B cell (primary cell): ENCODE data around the gene SDR42E1. TPM values are rescaled to one million over a fixed set of nuclear protein-coding genes. Genes with fewer than 3 reads are reported as not detected.

Source experiments
- ATAC-seq: fragments of 200-7000 bp; cut with Tn5 transposase; one replicate; pipeline ENCODE4 v1.10.0; 2021; ENCODE audit warnings: low read depth, mild to moderate bottlenecking, moderate number of reproducible peaks, moderate library complexity
- CTCF ChIA-PET: fragments of 350-600 bp; sonication (Branson Sonifier 250); formaldehyde crosslinking; loops from one replicate; lab custom pipeline; 2021; ENCODE audit warnings: antibody characterized with exemption, inconsistent platforms; lab: Charles Lee
- POLR2A ChIA-PET: fragments of 350-600 bp; sonication (Branson Sonifier 250); formaldehyde crosslinking; loops from one replicate; lab custom pipeline; 2021; ENCODE audit warnings: antibody characterized with exemption; lab: Charles Lee
- DNase-seq: peaks from one replicate; pipeline ENCODE4 v3.0.0; 2013
- H2AFZ ChIP-seq: 2 replicates; pipeline ENCODE4 v1.6.1; 2012; ENCODE audit warnings: mild to moderate bottlenecking, low read depth, low read length; ENCODE audit not compliant: insufficient read depth, poor library complexity, severe bottlenecking
- H3K27ac ChIP-seq, 2 donors: 1 replicate in 1 of 2; 2 replicates in 1 of 2; pipeline ENCODE4 v1.5.1; 2012 to 2013; ENCODE audit warnings: low read length in 2 of 2, mild to moderate bottlenecking in 2 of 2, moderate library complexity in 1 of 2
- H3K27me3 ChIP-seq, 4 experiments: fragments of 200-600 bp in 1 of 4; sonication (generic) in 1 of 4; replicated peaks in 1 of 4; 1 replicate in 2 of 4; 2 replicates in 2 of 4; pipeline versions ENCODE4 v1.6.1 to v1.7.0; 2013 to 2016; ENCODE audit warnings: low read length in 3 of 4, mild to moderate bottlenecking in 2 of 4, mixed read lengths in 1 of 4, moderate library complexity in 1 of 4; ENCODE audit not compliant: insufficient read depth in 4 of 4, control insufficient read depth in 3 of 4; ENCODE audit errors: control extremely low read depth in 1 of 4
- H3K36me3 ChIP-seq, 2 experiments: replicated peaks in 1 of 2; 1 replicate in 1 of 2; 2 replicates in 1 of 2; pipeline versions ENCODE4 v1.6.1 to v1.7.1; 2013; ENCODE audit warnings: low read length in 1 of 2; ENCODE audit not compliant: insufficient read depth in 2 of 2, control insufficient read depth in 1 of 2; ENCODE audit errors: control extremely low read depth in 1 of 2, extremely low read depth in 1 of 2
- H3K4me1 ChIP-seq, 2 donors: fragments of 200-600 bp in 1 of 2; sonication (generic) in 1 of 2; 1 replicate in 1 of 2; 2 replicates in 1 of 2; pipeline versions ENCODE4 v1.5.1 to v1.6.1; 2013 to 2017; ENCODE audit warnings: low read length in 2 of 2; ENCODE audit not compliant: control insufficient read depth in 2 of 2, insufficient read depth in 2 of 2
- H3K4me2 ChIP-seq: replicated peaks from 2 replicates; pipeline ENCODE3; 2012; ENCODE audit warnings: mild to moderate bottlenecking, low read depth, low read length; ENCODE audit not compliant: poor library complexity, severe bottlenecking
- H3K4me3 ChIP-seq, 5 experiments: fragments of 200-600 bp in 1 of 5; sonication (generic) in 1 of 5; 1 replicate in 3 of 5; 2 replicates in 2 of 5; pipeline versions ENCODE4 v1.5.1 to v1.7.0; 2011 to 2016; ENCODE audit warnings: low read length in 4 of 5, mild to moderate bottlenecking in 4 of 5, low read depth in 2 of 5, control low read depth in 1 of 5, moderate library complexity in 1 of 5; ENCODE audit not compliant: insufficient read depth in 1 of 5; ENCODE audit errors: control extremely low read depth in 1 of 5, extremely low read depth in 1 of 5
- H3K79me2 ChIP-seq: fragments of 200-600 bp; sonication (generic); one replicate; pipeline ENCODE4 v1.6.0; 2016; ENCODE audit warnings: low read length; ENCODE audit not compliant: control insufficient read depth, insufficient read depth
- H3K9ac ChIP-seq: fragments of 200-600 bp; sonication (generic); 2 replicates; pipeline ENCODE4 v1.6.1; 2017; ENCODE audit warnings: mild to moderate bottlenecking, low read length, moderate library complexity
- H3K9me3 ChIP-seq, 3 donors: one replicate each; pipeline versions ENCODE4 v1.6.1 to v1.7.1; 2013; ENCODE audit warnings: low read length in 2 of 3; ENCODE audit not compliant: control insufficient read depth in 2 of 3, insufficient read depth in 1 of 3; ENCODE audit errors: control extremely low read depth in 1 of 3
- H4K20me1 ChIP-seq: 2 replicates; pipeline ENCODE4 v1.6.0; 2012; ENCODE audit warnings: mild to moderate bottlenecking, low read length; ENCODE audit not compliant: insufficient read depth, control insufficient read depth, poor library complexity, severe bottlenecking
- H3K27ac Mint-ChIP-seq: one replicate; pipeline ENCODE4 v1.8.0; 2021; ENCODE audit warnings: mixed read lengths
- H3K27me3 Mint-ChIP-seq: one replicate; pipeline ENCODE4 v1.8.0; 2021; ENCODE audit warnings: mixed read lengths
- H3K4me1 Mint-ChIP-seq: one replicate; pipeline ENCODE4 v1.8.0; 2021; ENCODE audit warnings: mixed read lengths
- H3K4me3 Mint-ChIP-seq: one replicate; pipeline ENCODE4 v1.8.0; 2021; ENCODE audit warnings: mixed read lengths
- H3K9me3 Mint-ChIP-seq: one replicate; pipeline ENCODE4 v1.8.0; 2022; ENCODE audit warnings: mixed read lengths; ENCODE audit not compliant: insufficient read depth
- EZH2 ChIP-seq: IDR thresholded peaks from 2 replicates; pipeline ENCODE4 v1.6.1; 2012; ENCODE audit warnings: borderline replicate concordance, low read depth, mild to moderate bottlenecking, moderate library complexity, low read length; ENCODE audit not compliant: insufficient read depth, poor library complexity, severe bottlenecking
- WGBS: methylation state at CpG from one replicate; pipeline ENCODE4 v1.1.5; 2013; ENCODE audit warnings: missing lambda C conversion rate; ENCODE audit not compliant: insufficient coverage; 5-methylcytosine and 5-hydroxymethylcytosine counted together
- intact Hi-C: fragments of 100-400 bp; cut with micrococcal nuclease; formaldehyde crosslinking; loops from one replicate; pipeline ENCODE4 v1.10.0; 2022
- polyA plus RNA-seq: library from polyadenylated mRNA; depleted of rRNA; stranded (reverse); fragments of >200 nt; gene quantifications from 2 replicates; pipeline ENCODE4 v1.2.3, GENCODE V29; 2012
- total RNA-seq, 2 donors: library from RNA; stranded (reverse); fragments of 120-200 nt in 1 of 2; gene quantifications; 1 replicate in 1 of 2; 2 replicates in 1 of 2; pipeline versions ENCODE4 v1.2.3 to v1.2.4, GENCODE V29; 2013 to 2022
- TF ChIP-seq, protein P1 (sequence below): fragments of 200-600 bp; IDR thresholded peaks from one replicate; pipeline ENCODE4 v1.8.0; 2022; ENCODE audit warnings: antibody characterized with exemption, mild to moderate bottlenecking

SDR42E1 gene
- total and polyA plus RNA-seq, 2 donors (not counting 1 experiment from before 2014, with no cell fraction given): 2.1 to 6.9 TPM

DNA sequence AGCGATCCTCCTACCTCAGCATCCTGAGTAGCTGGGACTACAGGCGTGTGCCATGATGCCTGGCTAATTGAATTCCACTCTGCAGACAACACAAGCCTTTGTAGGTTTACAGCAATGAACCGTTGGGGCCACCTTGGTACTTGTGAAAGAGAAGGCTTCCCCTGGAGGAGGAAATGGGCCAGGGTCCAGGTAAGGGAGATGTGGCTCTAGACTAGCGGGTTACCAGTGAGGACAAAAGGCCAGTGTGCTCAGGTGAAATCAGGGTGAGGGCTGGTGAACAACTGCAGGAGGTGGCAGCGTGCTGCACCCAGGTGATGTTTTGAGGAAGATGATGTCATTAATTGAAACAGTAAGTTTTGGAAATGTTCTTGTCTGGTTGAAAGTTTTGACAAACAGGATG lies 6.7 kb downstream of the SDR42E1 start:
- Histone ChIP-seq H3K27me3 (no peaks in the 10 kb centered on the region), H3K9me3 (peaks cover 0 to 19% (median 11%) of the 10 kb centered on the region in 3 donors), H2AFZ (no peak overlapping the region), H3K79me2 (no peaks in the 10 kb centered on the region), H3K9ac (no peak overlapping the region), H3K27ac (no peak overlapping the region), H3K36me3 (peaks cover 0 to 10% of the 10 kb centered on the region in 2 experiments), H3K4me3 (no peak overlapping the region), H4K20me1 (no peaks in the 10 kb centered on the region), H3K4me2 (no peak overlapping the region), H3K4me1 (no peaks in the 10 kb centered on the region)
- Mint-ChIP-seq H3K9me3 (peaks cover 7% of the 10 kb centered on the region), H3K4me3 (no peak overlapping the region), H3K27ac (no peak overlapping the region), H3K4me1 (peaks cover 3% of the 10 kb centered on the region), H3K27me3 (no peaks in the 10 kb centered on the region)
- no peak for TF ChIP-seq EZH2
- TF ChIP-seq, protein P1, sequence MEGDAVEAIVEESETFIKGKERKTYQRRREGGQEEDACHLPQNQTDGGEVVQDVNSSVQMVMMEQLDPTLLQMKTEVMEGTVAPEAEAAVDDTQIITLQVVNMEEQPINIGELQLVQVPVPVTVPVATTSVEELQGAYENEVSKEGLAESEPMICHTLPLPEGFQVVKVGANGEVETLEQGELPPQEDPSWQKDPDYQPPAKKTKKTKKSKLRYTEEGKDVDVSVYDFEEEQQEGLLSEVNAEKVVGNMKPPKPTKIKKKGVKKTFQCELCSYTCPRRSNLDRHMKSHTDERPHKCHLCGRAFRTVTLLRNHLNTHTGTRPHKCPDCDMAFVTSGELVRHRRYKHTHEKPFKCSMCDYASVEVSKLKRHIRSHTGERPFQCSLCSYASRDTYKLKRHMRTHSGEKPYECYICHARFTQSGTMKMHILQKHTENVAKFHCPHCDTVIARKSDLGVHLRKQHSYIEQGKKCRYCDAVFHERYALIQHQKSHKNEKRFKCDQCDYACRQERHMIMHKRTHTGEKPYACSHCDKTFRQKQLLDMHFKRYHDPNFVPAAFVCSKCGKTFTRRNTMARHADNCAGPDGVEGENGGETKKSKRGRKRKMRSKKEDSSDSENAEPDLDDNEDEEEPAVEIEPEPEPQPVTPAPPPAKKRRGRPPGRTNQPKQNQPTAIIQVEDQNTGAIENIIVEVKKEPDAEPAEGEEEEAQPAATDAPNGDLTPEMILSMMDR: no peak
- CTCF ChIA-PET: no interaction called here
- DNase-seq (no peak), ATAC-seq (no peak)
- intact Hi-C loops: no loop called here
- WGBS: 92% methylated on average over 5 of the region's 5 CpGs
- POLR2A ChIA-PET: no interaction called here

DNA sequence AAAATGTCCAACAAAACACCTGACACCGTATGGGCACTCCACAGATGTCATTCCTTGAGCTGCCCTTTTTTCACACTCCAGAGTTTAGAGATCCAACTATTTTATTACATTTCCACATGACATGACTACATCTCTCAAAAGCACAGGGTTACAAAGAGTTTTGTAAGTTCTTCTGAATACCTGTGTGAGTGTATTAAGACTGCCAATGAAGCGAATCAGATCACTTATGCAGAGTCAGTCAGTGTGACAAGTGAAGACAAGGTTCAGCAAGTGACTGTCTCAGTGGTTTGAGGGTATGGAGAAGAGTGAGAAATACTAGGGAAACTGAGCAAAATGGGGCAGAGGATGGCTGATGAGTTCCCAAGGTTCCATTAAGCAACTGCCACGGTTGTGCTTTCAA lies 8.4 kb downstream of the SDR42E1 start:
- H3K27ac Mint-ChIP-seq: no peak overlapping the region
- H3K36me3 ChIP-seq: peaks cover 0 to 17% of the 10 kb centered on the region in 2 experiments
- no peaks in the 10 kb centered on the region for H3K4me1 Mint-ChIP-seq
- no peaks in the 10 kb centered on the region for H3K27me3 Mint-ChIP-seq
- WGBS: 100% methylated on average over 3 of the region's 3 CpGs
- CTCF ChIA-PET: no interaction called here
- DNase-seq (no peak), ATAC-seq (no peak)
- no peak overlapping the region for H3K9ac ChIP-seq
- POLR2A ChIA-PET: no interaction called here
- H3K4me2 ChIP-seq: no peak overlapping the region
- intact Hi-C loops: no loop called here
- no peak overlapping the region for H3K27ac ChIP-seq
- H3K4me3 ChIP-seq: no peak overlapping the region
- H3K27me3 ChIP-seq: no peaks in the 10 kb centered on the region
- TF ChIP-seq, protein P1: no peak
- TF ChIP-seq EZH2: no peak
- no peaks in the 10 kb centered on the region for H3K79me2 ChIP-seq
- H3K4me3 Mint-ChIP-seq: no peak overlapping the region
- H2AFZ ChIP-seq: no peak overlapping the region
- H3K9me3 ChIP-seq: peaks cover 0 to 5% (median 0%) of the 10 kb centered on the region in 3 donors
- no peaks in the 10 kb centered on the region for H3K4me1 ChIP-seq
- no peaks in the 10 kb centered on the region for H4K20me1 ChIP-seq
- H3K9me3 Mint-ChIP-seq: peaks cover 3% of the 10 kb centered on the region
